ENCODE results near the gene CSNK2B. TPM values are rescaled to one million over a fixed set of nuclear protein-coding genes. Genes with fewer than 3 reads are reported as not detected.
A peak's percentile ranks its signal among the peaks of the same experiment; 100 is the strongest.

Gene CSNK2B
- total RNA-seq, 4 donors from 2014 or later = 381 to 429 (median 403) TPM

GRCh38 chr6:31715022-31715958 lies 49.4 kb downstream of the CSNK2B start, which contains the start of gene LY6G6D:
Gene LY6G6D, plus strand, starts transcription at chr6:31715348. Its CDS starts 8 bp downstream, at chr6:31715356.
- H3K27ac ChIP-seq = peak within 1 kb of the TSS; percentile 38
- TF ChIP-seq POLR2A (IDR thresholded peaks at IDR 0.05) (no peak), EP300 (IDR thresholded peaks at IDR 0.05) (no peak), CTCF (IDR thresholded peaks at IDR 0.05) (no peak), POLR2AphosphoS5 (IDR thresholded peaks at IDR 0.05) (no peak)
- H3K4me1 ChIP-seq = peaks cover 89% of the 10 kb centered on the region
- no peaks in the 10 kb centered on the region for H3K9me3 ChIP-seq
- no peaks in the 10 kb centered on the region for H3K27me3 ChIP-seq
- H3K4me3 ChIP-seq = no peak within 1 kb of the TSS
- 48% methylated on average over 9 of the region's 16 CpGs for WGBS
- no peaks in the 10 kb centered on the region for H3K36me3 ChIP-seq
- no peak for DNase-seq (ENCODE audit: low spot score in 2 of 2)

- Histone ChIP-seq H3K4me1 (peaks cover 81% of the 10 kb centered on the region), H3K27ac (peak overlapping the region; percentile 88), H3K4me3 (no peak overlapping the region), H3K9me3 (no peaks in the 10 kb centered on the region), H3K27me3 (no peaks in the 10 kb centered on the region), H3K36me3 (no peaks in the 10 kb centered on the region)
- DNase-seq (ENCODE audit: low spot score in 2 of 2) = no peak
- 50% methylated on average over 10 of the region's 10 CpGs for WGBS
- no peak for TF ChIP-seq POLR2A (IDR thresholded peaks at IDR 0.05)
- no peak for TF ChIP-seq POLR2AphosphoS5 (IDR thresholded peaks at IDR 0.05)
- no peak for TF ChIP-seq CTCF (IDR thresholded peaks at IDR 0.05)
- TF ChIP-seq EP300 (IDR thresholded peaks at IDR 0.05) = no peak
Observed at GRCh38 chr6:31717499-31718222, 51.8 kb downstream of the CSNK2B start.

- no peak for TF ChIP-seq POLR2A (IDR thresholded peaks at IDR 0.05)
- TF ChIP-seq EP300 (IDR thresholded peaks at IDR 0.05) = no peak
- TF ChIP-seq CTCF (IDR thresholded peaks at IDR 0.05) = no peak
- H3K4me3 ChIP-seq = no peak overlapping the region
- peak overlapping the region; percentile 88 for H3K27ac ChIP-seq
- peaks cover 75% of the 10 kb centered on the region for H3K4me1 ChIP-seq
- no peaks in the 10 kb centered on the region for H3K9me3 ChIP-seq
- no peak for DNase-seq (ENCODE audit: low spot score in 2 of 2)
- H3K27me3 ChIP-seq = no peaks in the 10 kb centered on the region
- WGBS = 60% methylated on average over 1 of the region's 1 CpG
- no peaks in the 10 kb centered on the region for H3K36me3 ChIP-seq
Observed at GRCh38 chr6:31718265-31718664, 52.4 kb downstream of the CSNK2B start.

DNA sequence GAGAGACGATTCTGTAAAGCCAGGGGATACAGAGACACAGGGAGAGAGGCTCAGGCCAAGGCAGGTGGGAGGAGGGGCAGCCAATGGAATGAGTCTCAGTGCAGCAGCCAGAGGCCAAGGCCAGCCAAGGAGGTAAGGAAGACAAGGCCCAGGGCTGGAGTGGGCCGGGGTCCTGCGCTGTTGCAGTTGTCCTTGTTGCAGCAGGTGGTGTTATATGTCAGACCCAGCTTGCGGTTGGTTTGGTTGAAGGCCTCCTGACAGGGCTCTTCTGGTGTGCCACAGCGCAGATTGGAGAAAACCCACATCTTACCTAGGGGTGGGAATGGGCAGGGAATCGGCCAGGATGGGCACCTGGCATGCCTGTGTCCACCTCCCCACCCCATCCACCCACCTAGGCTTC lies 53.1 kb downstream of the CSNK2B start:
- WGBS = 68% methylated on average over 6 of the region's 6 CpGs

More for the DNA sequence above, 53.1 kb downstream of the CSNK2B start:
- peak overlapping the region; percentile 1 for H3K4me3 ChIP-seq
- H3K27me3 ChIP-seq = no peaks in the 10 kb centered on the region
- DNase-seq (ENCODE audit: low spot score in 2 of 2) = no peak
- TF ChIP-seq EP300 (IDR thresholded peaks at IDR 0.05) = no peak
- TF ChIP-seq POLR2AphosphoS5 (IDR thresholded peaks at IDR 0.05) = no peak
- TF ChIP-seq CTCF (IDR thresholded peaks at IDR 0.05) = no peak
- TF ChIP-seq POLR2A (IDR thresholded peaks at IDR 0.05) = no peak
- H3K36me3 ChIP-seq = no peaks in the 10 kb centered on the region
- H3K9me3 ChIP-seq = no peaks in the 10 kb centered on the region
- peak overlapping the region; percentile 88 for H3K27ac ChIP-seq
- H3K4me1 ChIP-seq = peaks cover 68% of the 10 kb centered on the region

Other genes with a start within 250 kb of the CSNK2B start
- gene MICB, start 167.9 kb upstream of the CSNK2B start, total RNA-seq = 1 to 10 TPM in 3 of 4 donors, under 1 TPM in 1; 0.26 to 2.4 (median 2.1) TPM
- not detected for gene MCCD1, start 137.1 kb upstream of the CSNK2B start, total RNA-seq
- 100 to 1,000 TPM; 254 to 449 (median 281) TPM for gene DDX39B, start 124.1 kb upstream of the CSNK2B start, total RNA-seq
- gene ATP6V1G2, start 119.5 kb upstream of the CSNK2B start, total RNA-seq = 1 to 10 TPM in 2 of 4 donors, under 1 TPM in 1, not detected in 1; 0.64 to 1.6 (median 1.4) TPM
- gene NFKBIL1, start 118.5 kb upstream of the CSNK2B start, total RNA-seq = 10 to 100 TPM; 23.6 to 29.5 (median 25.7) TPM
- gene LTA, start 93.8 kb upstream of the CSNK2B start, total RNA-seq = under 1 TPM in 1 of 4 donors, not detected in 3; 0.47 TPM
- 1 to 10 TPM; 1.0 to 6.4 (median 3.3) TPM for gene TNF, start 90.5 kb upstream of the CSNK2B start, total RNA-seq
- not detected for gene LTB, start 83.7 kb upstream of the CSNK2B start, total RNA-seq
- gene LST1, start 79.8 kb upstream of the CSNK2B start, total RNA-seq = 10 to 100 TPM in 1 of 4 donors, 1 to 10 TPM in 3; 3.7 to 72.9 (median 6.7) TPM
- not detected for gene NCR3, start 73.1 kb upstream of the CSNK2B start, total RNA-seq
- 10 to 100 TPM in 1 of 4 donors, 1 to 10 TPM in 3; 2.6 to 16.3 (median 5.8) TPM for gene AIF1, start 50.8 kb upstream of the CSNK2B start, total RNA-seq
- 100 to 1,000 TPM; 100 to 163 (median 113) TPM for gene PRRC2A, start 45.4 kb upstream of the CSNK2B start, total RNA-seq
- gene BAG6, start 13.4 kb upstream of the CSNK2B start, total RNA-seq = 100 to 1,000 TPM; 239 to 360 (median 309) TPM
- 1 to 10 TPM; 2.8 to 8.3 (median 6.1) TPM for gene APOM, start 10.2 kb upstream of the CSNK2B start, total RNA-seq
- gene C6orf47, start 5.3 kb upstream of the CSNK2B start, total RNA-seq = 10 to 100 TPM; 31.6 to 41.0 (median 38.1) TPM
- gene GPANK1, start 1.1 kb upstream of the CSNK2B start, total RNA-seq = 10 to 100 TPM; 15.0 to 22.6 (median 20.1) TPM
- 10 to 100 TPM; 11.4 to 63.7 (median 13.9) TPM for gene LY6G5B, start 3.9 kb downstream of the CSNK2B start, total RNA-seq
- gene LY6G5C, start 15.0 kb downstream of the CSNK2B start, total RNA-seq = 1 to 10 TPM in 1 of 4 donors, under 1 TPM in 1, not detected in 2; 0.73 to 5.1 TPM
- 10 to 100 TPM; 49.4 to 68.2 (median 57.3) TPM for gene ABHD16A, start 37.2 kb downstream of the CSNK2B start, total RNA-seq
- gene LY6G6F, start 40.8 kb downstream of the CSNK2B start, total RNA-seq = not detected
- gene LY6G6D, start 49.3 kb downstream of the CSNK2B start, total RNA-seq = 10 to 100 TPM in 1 of 4 donors, 1 to 10 TPM in 1, not detected in 2; 5.5 to 30.8 TPM
- 100 to 1,000 TPM in 3 of 4 donors, 10 to 100 TPM in 1; 80.0 to 376 (median 338) TPM for gene LY6G6C, start 55.7 kb downstream of the CSNK2B start, total RNA-seq
- 1 to 10 TPM; 1.6 to 4.6 (median 4.5) TPM for gene MPIG6B, start 57.3 kb downstream of the CSNK2B start, total RNA-seq
- 10 to 100 TPM; 66.8 to 84.2 (median 68.3) TPM for gene DDAH2, start 63.2 kb downstream of the CSNK2B start, total RNA-seq
- gene CLIC1, start 70.5 kb downstream of the CSNK2B start, total RNA-seq = 100 to 1,000 TPM; 239 to 420 (median 333) TPM
- gene MSH5, start 73.9 kb downstream of the CSNK2B start, total RNA-seq = 10 to 100 TPM; 12.6 to 60.1 (median 17.2) TPM
- gene SAPCD1, start 96.6 kb downstream of the CSNK2B start, total RNA-seq = 10 to 100 TPM in 3 of 4 donors, 1 to 10 TPM in 1; 9.3 to 42.2 (median 20.3) TPM
- gene VWA7, start 111.2 kb downstream of the CSNK2B start, total RNA-seq = 1 to 10 TPM; 1.3 to 3.3 (median 2.3) TPM
- gene VARS1, start 129.7 kb downstream of the CSNK2B start, total RNA-seq = 10 to 100 TPM; 48.8 to 60.0 (median 59.1) TPM
- gene LSM2, start 140.9 kb downstream of the CSNK2B start, total RNA-seq = 10 to 100 TPM; 21.7 to 39.5 (median 30.2) TPM
- gene HSPA1L, start 149.2 kb downstream of the CSNK2B start, total RNA-seq = 1 to 10 TPM in 3 of 4 donors, under 1 TPM in 1; 0.83 to 3.1 (median 1.8) TPM
- 100 to 1,000 TPM; 200 to 464 (median 408) TPM for gene HSPA1A, start 149.5 kb downstream of the CSNK2B start, total RNA-seq
- gene HSPA1B, start 161.7 kb downstream of the CSNK2B start, total RNA-seq = 100 to 1,000 TPM; 243 to 686 (median 558) TPM
- gene NEU1, start 196.7 kb downstream of the CSNK2B start, total RNA-seq = 10 to 100 TPM; 22.2 to 42.7 (median 39.8) TPM
- 1 to 10 TPM; 1.4 to 7.4 (median 4.1) TPM for gene SLC44A4, start 212.9 kb downstream of the CSNK2B start, total RNA-seq
- gene EHMT2, start 231.6 kb downstream of the CSNK2B start, total RNA-seq = 10 to 100 TPM; 38.7 to 48.9 (median 42.9) TPM
- gene ZBTB12, start 236.0 kb downstream of the CSNK2B start, total RNA-seq = 1 to 10 TPM in 3 of 4 donors, under 1 TPM in 1; 0.49 to 2.6 (median 1.5) TPM

Data from suprapubic skin (tissue), 4 donors.